Measurements from ENCODE around the gene GABARAP. TPM values are rescaled to one million over a fixed set of nuclear protein-coding genes. Genes with fewer than 3 reads are reported as not detected.

Gene GABARAP
- total RNA-seq, 1 donor from 2014 or later: 418 TPM

DNA sequence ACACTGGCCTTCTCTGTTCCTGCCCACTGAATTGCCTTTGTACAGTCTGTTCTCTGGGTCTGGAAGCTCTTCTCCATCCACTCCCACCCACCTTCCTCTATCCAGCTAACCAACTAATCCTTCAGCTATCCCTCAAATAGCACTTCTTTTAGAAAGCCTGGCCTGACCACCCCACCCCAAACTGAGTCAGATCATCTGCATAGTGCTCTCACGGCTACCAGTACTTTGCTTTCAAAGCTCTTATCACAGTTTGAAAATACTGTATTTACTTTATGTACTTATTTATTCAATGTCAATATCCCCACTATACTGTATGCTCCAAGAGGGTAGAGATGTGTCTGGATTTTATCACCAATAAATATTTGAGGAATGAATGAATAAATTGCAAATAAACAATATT is 24.5 kb upstream of the GABARAP start:
- no peaks in the 10 kb centered on the region for H3K9me3 Mint-ChIP-seq (ENCODE audit: unreplicated experiment)

DNA sequence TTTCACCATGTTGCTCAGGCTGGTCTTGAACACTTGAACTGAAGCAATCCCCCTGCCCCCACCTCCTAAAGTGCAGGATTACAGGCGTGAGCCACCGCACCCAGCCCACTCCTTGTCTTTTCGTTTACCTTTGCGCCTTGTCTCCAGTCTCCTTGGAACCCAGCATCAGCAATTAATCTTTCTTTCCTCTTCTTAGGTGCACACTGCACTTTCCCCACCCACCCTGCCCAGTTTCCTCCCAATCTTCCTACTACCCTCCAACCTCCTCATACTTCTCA is 21.5 kb upstream of the GABARAP start:
- Mint-ChIP-seq H3K27me3 (ENCODE audit: unreplicated experiment) (peaks cover 9% of the 10 kb centered on the region), H3K36me3 (ENCODE audit: low read depth, unreplicated experiment) (peaks cover 6% of the 10 kb centered on the region), H3K27ac (ENCODE audit: unreplicated experiment) (peak overlapping the region; percentile 80), H3K4me3 (ENCODE audit: unreplicated experiment) (peak overlapping the region; percentile 96), H3K4me1 (ENCODE audit: unreplicated experiment) (peaks cover 20% of the 10 kb centered on the region), H3K9me3 (ENCODE audit: unreplicated experiment) (no peaks in the 10 kb centered on the region)
- DNase-seq (ENCODE audit: low spot score): no peak
- TF ChIP-seq, protein P1, sequence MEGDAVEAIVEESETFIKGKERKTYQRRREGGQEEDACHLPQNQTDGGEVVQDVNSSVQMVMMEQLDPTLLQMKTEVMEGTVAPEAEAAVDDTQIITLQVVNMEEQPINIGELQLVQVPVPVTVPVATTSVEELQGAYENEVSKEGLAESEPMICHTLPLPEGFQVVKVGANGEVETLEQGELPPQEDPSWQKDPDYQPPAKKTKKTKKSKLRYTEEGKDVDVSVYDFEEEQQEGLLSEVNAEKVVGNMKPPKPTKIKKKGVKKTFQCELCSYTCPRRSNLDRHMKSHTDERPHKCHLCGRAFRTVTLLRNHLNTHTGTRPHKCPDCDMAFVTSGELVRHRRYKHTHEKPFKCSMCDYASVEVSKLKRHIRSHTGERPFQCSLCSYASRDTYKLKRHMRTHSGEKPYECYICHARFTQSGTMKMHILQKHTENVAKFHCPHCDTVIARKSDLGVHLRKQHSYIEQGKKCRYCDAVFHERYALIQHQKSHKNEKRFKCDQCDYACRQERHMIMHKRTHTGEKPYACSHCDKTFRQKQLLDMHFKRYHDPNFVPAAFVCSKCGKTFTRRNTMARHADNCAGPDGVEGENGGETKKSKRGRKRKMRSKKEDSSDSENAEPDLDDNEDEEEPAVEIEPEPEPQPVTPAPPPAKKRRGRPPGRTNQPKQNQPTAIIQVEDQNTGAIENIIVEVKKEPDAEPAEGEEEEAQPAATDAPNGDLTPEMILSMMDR (IDR thresholded peaks at IDR 0.05; ENCODE audit: unreplicated experiment): no peak

More for the DNA sequence above, 24.5 kb upstream of the GABARAP start:
- peaks cover 12% of the 10 kb centered on the region for H3K27me3 Mint-ChIP-seq (ENCODE audit: unreplicated experiment)
- no peak overlapping the region for H3K4me3 Mint-ChIP-seq (ENCODE audit: unreplicated experiment)
- no peak overlapping the region for H3K27ac Mint-ChIP-seq (ENCODE audit: unreplicated experiment)
- TF ChIP-seq, protein P1 (IDR thresholded peaks at IDR 0.05; ENCODE audit: unreplicated experiment): no peak
- DNase-seq (ENCODE audit: low spot score): no peak
- H3K36me3 Mint-ChIP-seq (ENCODE audit: low read depth, unreplicated experiment): no peaks in the 10 kb centered on the region
- peaks cover 19% of the 10 kb centered on the region for H3K4me1 Mint-ChIP-seq (ENCODE audit: unreplicated experiment)

DNA sequence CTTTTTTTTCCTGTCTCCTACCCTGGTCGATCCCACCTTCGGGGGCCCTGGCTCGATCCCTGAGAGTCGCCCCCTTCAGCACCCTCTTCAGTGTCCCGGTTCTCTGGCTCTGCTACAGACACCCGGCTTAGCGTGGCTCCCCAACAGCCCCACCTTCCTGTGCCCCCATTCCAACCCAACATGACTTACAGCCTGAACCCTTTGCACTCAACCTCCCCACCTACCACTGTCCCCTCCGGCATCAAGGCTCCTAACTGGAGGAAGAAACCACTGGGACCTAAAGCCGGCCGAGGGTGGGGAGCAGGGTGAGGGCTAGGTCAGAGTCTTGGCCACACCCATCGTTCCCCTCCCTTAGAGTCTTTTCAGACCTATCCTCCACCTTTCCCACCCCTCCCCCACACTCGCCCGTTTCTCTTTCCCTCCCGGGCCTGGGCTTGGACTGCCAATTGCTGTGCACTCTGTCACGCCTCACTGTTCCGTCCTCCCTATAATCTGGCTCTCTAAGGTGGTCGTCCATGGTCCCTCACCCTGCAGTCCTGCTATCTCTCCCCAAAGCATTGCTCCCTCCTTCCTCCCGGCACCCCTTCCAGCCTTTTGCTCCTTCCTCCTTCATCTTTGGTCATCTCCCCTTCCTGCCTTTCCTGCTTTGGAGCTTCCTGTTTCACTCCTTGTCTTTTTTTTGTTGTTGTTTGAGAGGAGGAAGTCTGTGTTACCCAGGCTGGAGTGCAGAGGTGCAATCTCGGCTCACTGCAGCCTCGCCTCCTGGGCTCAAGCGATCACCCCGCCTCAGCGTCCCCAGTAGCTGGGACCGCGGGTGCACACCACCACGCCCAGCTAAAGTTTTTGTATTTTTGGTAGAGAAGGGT is 20.9 kb upstream of the GABARAP start:
- H3K4me3 Mint-ChIP-seq (ENCODE audit: unreplicated experiment): peak overlapping the region; percentile 96
- TF ChIP-seq, protein P1 (IDR thresholded peaks at IDR 0.05; ENCODE audit: unreplicated experiment): no peak
- no peaks in the 10 kb centered on the region for H3K9me3 Mint-ChIP-seq (ENCODE audit: unreplicated experiment)
- DNase-seq (ENCODE audit: low spot score): peak; percentile 55
- peaks cover 6% of the 10 kb centered on the region for H3K36me3 Mint-ChIP-seq (ENCODE audit: low read depth, unreplicated experiment)
- H3K27me3 Mint-ChIP-seq (ENCODE audit: unreplicated experiment): peaks cover 9% of the 10 kb centered on the region
- H3K27ac Mint-ChIP-seq (ENCODE audit: unreplicated experiment): peak overlapping the region; percentile 80
- H3K4me1 Mint-ChIP-seq (ENCODE audit: unreplicated experiment): peaks cover 20% of the 10 kb centered on the region

DNA sequence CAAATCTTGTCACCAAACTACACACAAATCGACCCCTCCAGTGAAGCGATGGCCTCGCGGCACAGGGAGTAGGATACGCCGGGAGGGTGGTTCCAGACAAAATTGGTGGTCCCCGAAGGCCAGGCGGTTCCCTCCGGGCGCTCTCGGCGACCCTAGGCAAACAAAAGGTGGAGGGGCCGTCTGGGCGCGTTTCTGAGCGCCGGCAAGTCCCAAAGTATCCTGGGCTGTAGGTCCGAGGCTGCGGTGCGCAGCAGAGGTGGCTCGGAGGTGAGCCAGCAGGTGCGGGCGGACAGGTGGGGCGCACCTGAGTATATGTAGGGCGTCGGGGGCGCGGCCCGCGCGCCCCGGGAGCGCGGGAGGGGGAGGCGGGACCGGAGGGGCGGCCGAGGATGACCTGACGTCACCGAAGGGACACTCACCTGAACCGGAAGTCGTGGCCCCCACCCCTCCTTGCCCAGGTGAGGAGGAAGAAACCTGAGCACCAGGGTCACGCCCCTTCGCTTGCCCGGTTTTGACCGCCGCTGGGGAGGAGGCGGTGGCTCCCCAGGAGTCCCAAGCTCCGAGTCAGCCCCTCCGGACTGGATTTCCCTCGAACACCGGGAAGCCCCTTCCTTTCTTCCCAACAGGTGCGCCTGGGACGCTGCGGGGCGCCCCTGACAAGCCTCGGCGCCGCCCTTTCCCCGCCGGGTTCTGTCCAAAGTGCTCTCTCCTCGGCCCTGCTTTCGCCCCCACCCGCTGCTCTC is 20.1 kb upstream of the GABARAP start, which contains the start of gene CLDN7:
CLDN7 (minus strand) TSS at position 287 of the 743 bp plus-strand sequence. CDS start 435 bp downstream, outside the sequence.
- H3K4me3 Mint-ChIP-seq (ENCODE audit: unreplicated experiment): peak within 1 kb of the TSS; percentile 96
- H3K27me3 Mint-ChIP-seq (ENCODE audit: unreplicated experiment): peaks cover 9% of the 10 kb centered on the region
- H3K4me1 Mint-ChIP-seq (ENCODE audit: unreplicated experiment): peaks cover 20% of the 10 kb centered on the region
- no peaks in the 10 kb centered on the region for H3K9me3 Mint-ChIP-seq (ENCODE audit: unreplicated experiment)
- DNase-seq (ENCODE audit: low spot score): peak; percentile 26
- H3K36me3 Mint-ChIP-seq (ENCODE audit: low read depth, unreplicated experiment): peaks cover 6% of the 10 kb centered on the region
- peak within 1 kb of the TSS; percentile 80 for H3K27ac Mint-ChIP-seq (ENCODE audit: unreplicated experiment)
- TF ChIP-seq, protein P1 (IDR thresholded peaks at IDR 0.05; ENCODE audit: unreplicated experiment): no peak

Data from endothelial cell (in vitro differentiated cells).